ENCODE data around the gene LMBR1. TPM values are rescaled to one million over a fixed set of nuclear protein-coding genes. Genes with fewer than 3 reads are reported as not detected.
"Not testable (repeated sequence)": the region's sequence is repeated elsewhere in the genome, so short reads cannot be mapped to it uniquely, and the experiment has no call there.

LMBR1 gene, protein sequence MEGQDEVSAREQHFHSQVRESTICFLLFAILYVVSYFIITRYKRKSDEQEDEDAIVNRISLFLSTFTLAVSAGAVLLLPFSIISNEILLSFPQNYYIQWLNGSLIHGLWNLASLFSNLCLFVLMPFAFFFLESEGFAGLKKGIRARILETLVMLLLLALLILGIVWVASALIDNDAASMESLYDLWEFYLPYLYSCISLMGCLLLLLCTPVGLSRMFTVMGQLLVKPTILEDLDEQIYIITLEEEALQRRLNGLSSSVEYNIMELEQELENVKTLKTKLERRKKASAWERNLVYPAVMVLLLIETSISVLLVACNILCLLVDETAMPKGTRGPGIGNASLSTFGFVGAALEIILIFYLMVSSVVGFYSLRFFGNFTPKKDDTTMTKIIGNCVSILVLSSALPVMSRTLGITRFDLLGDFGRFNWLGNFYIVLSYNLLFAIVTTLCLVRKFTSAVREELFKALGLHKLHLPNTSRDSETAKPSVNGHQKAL
- total RNA-seq: 69.9 and 100 TPM in 2 replicates

DNA sequence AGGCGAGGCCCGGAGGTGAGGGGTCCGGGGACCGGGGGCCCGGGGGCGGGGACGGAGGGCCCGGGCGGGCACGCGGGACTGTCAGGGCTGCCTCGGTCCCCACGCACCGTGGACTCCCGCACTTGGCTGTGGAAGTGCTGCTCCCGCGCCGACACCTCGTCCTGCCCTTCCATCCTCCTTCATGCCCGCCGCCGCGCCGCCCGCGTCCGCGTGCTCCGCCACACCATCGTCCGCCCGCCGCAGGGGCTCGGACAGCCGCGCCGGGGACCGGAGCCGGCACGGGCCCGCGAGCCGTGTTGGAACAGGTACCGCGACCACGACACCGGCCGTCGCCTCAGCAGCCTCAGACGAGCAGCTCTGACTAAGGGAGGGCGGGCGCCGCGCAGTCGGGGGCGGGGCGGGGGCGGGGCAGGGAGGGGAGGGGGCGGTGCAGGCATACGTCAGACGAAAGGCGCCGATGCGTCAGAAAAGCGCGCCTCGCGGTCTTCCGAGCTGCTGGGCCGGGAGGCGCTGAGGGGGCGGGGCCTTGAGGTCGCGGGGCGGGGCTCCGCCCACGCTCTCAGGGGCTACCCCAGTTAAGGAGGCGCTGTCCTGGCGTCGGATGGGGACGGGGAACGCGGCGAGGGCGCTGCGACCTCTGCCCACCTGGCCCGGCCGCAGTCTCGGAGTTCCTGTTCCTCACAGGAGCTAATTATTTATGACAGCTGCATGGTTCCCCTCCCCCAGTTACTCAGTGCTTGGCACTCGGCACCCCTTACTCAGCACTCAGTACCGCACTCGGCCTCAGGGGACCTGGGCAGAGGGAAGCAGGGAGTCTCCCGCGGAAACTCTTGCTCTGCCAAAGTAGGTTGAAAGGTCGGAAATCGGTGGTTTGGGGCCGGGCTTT lies at the start of gene LMBR1:
TSS of gene LMBR1 (minus strand) at position 363 of the 886 bp plus-strand sequence. CDS start at position 173, 190 bp downstream.
- peak; percentile 83 for DNase-seq (ENCODE audit: low read depth, low spot score)

DNA sequence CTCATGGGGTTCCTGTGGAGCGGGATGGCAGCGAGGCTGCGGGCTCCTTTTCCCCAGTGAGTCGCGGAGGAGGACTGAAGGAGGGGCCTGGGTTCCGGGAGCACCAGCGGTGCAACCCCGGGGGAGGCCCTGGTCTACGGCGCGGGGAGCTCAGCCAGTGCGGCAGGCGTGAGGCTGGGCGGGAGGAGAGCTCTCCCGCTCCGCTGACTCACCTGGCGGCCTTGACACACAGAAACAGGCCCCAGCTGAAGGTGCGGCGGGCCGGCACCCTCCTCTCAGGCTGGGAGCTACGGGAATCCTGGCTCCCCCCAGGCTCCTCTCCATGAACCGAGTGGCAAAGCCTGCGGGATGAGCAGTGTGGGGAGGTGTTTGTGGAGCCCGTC lies 49.7 kb upstream of the LMBR1 start:
- no peak for DNase-seq (ENCODE audit: low read depth, low spot score)

DNA sequence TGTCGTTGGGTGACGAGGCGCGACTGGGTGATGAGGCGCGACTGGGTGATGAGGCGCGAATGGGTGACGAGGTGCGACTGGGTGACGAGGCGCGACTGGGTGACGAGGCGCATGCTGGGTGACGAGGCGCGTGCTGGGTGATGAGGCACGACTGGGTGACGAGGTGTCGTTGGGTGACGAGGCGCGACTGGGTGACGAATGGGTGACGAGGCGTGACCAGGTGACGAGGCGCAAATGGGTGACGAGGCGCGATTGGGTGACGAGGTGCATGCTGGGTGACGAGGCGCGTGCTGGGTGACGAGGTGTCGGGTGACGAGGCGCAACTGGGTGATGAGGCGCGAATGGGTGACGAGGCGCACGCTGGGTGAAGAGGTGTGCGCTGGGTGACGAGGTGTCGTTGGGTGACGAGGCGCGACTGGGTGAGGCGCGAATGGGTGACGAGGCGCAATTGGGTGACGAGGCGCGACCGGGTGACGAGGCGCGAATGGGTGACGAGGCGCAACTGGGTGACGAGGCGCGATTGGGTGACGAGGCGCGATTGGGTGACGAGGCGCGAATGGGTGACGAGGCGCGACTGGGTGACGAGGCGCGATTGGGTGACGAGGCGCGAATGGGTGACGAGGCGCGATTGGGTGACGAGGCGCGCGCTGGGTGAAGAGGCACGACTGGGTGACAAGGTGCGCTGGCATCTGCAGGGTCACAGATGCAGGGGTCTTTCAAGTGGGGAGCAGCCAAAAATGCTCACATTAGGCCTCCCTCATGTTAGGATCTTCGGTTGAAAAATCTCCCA lies 48.6 kb upstream of the LMBR1 start:
- DNase-seq (ENCODE audit: low read depth, low spot score): no peak

DNA sequence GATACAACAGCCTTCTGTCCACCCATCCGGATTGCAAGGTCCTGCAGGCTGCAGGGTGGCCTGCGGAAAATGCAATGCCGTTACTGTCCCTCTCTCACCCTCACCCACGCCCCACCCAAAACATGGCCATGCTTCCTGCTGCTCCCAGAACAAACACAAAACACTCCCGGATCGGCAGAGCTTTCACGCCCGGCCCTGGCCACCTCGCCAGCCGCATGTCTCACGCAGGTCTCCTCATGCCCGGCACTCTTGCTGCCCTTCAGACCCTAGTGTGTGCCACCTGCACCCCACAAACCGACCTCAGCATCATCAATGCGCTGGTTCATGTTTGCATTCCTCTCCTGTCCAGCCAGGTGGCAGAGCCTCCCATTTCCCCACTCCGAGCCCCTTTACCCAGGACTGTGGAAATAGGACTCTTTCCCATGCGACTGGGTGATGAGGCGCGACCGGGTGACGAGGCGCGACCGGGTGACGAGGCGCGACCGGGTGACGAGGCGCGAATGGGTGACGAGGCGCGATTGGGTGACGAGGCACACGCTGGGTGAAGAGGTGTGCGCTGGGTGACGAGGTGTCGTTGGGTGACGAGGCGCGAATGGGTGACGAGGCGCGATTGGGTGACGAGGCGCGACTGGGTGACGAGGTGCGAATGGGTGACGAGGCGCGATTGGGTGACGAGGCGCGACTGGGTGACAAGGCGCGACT lies 47.6 kb upstream of the LMBR1 start:
- no peak for DNase-seq (ENCODE audit: low read depth, low spot score)

DNA sequence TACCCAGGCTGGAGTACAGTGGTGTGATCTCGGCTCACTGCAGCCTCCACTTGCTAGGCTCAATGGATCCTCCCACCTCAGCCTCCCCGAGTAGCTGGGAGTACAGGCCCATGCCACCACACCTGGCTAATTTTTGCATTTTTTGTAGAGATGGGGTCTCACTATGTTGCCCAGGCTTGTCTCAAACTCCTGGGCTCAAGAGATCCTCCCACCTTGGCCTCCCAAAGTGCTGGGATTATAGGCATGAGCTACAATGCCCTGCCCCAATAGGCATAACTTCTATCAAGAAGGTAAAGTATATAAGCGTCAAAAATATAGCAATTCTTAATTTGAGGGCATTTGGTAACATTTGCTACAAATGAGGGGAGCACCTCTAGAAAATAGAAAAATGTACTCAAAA lies 43.8 kb upstream of the LMBR1 start:
- DNase-seq (ENCODE audit: low read depth, low spot score): not testable (repeated sequence)

DNA sequence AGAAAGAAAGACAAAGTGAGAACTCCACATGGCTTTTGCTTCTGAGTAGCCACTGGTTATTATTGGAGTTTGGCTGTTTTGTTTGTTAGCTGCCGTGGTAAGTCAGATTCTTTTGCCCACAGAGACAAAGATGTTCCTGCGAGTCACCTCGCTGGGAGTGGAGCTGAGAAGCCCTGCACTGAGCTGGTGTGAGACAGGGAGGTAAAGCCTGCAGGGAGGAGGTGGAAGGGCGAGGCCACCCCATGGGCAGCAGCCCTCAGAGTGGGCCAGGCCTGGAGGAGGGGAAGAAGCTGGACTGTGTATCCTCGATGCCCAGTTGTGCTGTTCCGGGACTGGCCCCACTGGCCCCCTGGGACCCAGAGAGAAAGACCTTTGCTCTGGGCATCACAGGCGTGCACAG lies 42.3 kb upstream of the LMBR1 start:
- no peak for DNase-seq (ENCODE audit: low read depth, low spot score)

DNA sequence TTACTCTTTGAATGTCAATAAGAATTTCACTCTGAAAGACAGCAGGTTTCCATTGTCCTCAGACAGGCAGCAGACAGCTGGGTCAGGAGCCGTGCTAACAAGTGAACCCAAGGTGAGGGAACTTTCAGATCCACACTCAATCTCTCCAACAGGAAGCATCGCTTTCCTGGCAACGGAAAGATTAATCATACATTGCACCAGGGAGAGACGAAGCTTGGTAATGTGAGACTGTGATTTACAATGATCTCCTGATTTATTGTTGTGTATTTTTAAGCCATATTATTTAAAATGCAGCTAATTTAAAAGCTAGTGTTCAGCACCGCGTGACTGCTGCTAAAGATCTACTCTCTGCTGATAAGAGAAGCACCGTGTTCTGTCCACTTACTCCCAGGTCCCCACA lies 39.0 kb upstream of the LMBR1 start:
- peak; percentile 84 for DNase-seq (ENCODE audit: low read depth, low spot score)

DNA sequence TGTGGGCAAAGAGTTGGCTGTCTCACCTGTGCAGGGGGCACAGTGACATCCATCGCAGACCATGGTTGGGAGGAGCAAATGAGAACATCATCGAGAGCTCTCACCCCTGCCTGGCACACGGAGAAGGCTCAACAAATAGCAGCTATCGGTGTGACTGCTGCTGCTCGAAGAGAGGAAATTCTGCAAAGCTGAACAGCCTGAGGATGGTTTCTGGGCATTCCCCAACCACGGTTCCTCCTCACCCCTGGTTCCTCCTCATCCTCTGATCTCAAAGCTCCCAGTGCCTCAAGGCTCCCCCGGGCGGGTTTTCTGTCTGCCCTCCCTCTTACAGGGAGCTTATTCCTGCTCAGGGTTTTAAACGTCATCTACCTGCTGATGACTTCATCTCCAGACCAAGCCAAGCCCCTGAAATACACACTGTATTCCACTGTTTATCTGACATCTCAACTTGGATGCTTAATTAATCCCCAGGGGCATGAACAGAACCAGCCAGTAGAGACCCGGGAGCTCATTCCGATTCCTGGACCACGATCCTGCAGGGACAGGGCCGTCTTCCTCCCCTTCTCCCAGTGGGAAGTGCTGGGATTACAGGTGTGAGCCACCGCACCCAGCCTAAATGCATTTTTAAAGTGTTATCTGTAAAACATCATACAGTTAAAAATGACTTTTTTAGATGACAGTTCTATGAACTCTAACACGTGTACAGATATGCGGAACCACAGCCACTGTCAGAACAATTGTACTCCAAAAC lies 37.0 kb upstream of the LMBR1 start:
- DNase-seq (ENCODE audit: low read depth, low spot score): no peak

DNA sequence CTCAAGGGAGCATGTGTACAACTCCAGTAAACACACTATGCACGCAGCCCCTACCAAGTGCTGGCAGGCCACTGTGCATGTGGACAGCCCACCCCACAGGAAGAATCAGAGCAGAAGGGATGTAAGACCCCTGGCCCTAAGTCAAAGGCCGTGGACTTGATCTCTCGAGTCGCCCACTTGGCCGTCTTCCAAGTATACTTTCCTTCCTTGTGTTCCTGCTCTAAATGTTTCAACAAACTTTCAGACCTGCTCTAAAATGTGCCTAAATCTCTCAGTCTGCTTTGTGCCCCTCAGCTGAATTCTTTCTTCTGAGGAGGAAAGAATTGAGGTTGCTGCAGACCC lies 35.4 kb upstream of the LMBR1 start:
- DNase-seq (ENCODE audit: low read depth, low spot score): no peak

DNA sequence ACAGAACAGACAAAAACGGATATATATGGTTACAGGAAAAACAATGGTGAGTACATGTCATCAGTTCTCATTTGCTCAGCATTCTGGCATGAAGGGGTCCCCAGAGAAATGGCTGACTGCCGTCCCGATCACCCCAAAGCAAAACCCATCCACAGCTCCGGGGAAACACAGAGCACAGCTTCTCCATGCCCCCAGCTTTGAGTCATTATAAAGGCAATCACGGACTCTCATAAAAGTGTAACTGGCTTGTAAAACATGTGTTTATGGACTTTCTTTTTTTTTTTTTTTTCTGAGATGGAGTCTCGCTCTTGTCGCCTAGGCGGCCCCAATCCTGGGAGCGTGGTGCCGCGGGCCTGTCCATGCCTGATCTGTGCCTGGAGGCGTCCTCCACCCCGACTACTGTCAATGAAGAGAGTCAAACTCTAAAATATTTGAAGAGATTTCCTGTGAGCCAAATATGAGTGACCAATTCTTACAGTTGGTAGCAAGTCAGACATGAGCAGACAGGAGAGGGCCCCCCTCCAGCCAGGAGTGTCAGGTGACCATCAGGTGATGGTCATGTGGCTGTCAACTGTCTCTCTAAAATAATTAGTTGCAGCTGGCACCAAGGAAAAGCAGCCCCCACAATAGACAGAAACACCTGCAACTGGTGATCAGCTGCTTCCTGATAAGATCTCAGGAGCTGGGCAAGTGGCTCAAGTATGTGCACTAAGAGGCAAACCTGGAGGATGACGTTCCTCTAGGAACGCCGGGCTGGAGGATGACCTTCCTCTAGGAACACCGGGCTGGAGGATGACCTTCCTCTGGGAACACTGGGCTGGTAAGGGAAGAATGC lies 34.8 kb upstream of the LMBR1 start:
- DNase-seq (ENCODE audit: low read depth, low spot score): peak; percentile 88

DNA sequence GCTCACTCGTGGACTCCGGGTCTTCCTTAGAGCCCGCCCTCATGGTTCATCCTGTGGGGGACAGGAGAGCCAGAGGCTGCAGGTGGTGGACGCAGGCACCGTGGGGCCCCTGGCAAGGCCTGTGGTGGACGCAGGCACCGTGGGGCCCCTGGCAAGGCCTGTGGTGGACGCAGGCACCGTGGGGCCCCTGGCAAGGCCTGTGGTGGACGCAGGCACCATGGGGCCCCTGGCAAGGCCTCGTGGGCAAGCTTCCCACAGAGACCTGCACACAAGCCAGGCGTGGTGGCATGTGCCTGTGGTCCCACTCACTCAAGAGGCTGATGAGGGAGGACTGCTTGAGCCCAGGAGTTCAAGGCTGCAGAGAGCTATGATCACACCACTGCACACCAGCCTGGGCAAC lies 32.8 kb upstream of the LMBR1 start:
- DNase-seq (ENCODE audit: low read depth, low spot score): not testable (repeated sequence)

DNA sequence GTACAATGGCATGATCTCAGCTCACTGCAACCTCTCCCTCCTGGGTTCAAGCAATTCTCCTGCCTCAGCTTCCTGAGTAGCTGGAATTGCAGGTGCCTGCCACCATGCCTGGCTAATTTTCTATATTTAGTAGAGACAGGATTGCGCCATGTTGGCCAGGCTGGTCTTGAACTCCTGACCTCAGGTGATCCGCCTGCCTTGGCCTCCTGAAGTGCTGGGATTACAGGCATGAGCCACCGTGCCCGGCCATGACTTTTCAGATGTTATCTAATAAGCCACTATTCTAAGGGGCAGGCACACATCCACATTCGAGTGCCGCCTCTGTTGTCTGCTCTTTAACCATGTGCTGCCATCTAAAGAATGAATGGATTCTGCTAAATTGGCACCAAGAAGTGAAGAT lies 29.3 kb upstream of the LMBR1 start:
- not testable (repeated sequence) for DNase-seq (ENCODE audit: low read depth, low spot score)

DNA sequence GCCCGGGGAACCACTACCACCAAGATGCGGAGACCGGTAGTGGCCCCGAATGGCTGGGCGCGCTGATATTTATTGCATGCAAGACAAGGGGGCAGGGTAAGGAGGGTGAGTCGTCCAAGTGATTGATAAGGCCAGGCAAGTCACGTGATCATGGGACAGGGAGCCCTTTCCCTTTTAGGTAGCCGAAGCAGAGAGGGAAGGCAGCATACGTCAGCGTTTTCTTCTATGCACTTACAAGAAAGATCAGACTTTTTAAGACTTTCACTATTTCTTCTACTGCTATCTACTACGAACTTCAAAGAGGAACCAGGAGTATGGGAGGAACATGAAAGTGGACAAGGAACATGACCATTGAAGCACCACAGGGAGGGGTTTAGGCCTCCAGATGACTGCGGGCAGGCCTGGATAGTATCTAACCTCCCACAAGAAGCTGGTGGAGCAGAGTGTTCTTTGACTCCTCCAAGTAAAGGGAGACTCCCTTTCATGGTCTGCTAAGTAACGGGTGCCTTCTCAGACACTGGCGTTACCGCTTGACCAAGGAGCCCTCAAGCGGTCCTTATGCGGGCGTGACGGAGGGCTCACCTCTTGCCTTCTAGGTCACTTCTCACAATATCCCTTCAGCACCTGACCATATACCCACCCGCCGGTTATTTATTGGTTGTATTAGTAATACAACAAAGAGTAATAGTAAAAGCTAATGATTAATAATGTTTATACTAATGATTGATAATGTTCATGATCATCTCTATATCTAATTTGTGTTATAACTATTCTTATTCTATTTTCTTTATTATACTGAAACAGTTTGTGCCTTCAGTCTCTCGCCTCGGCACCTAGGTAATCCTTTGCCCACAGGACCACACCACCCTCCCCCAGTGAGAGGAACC lies 27.7 kb upstream of the LMBR1 start:
- not testable (repeated sequence) for DNase-seq (ENCODE audit: low read depth, low spot score)

DNA sequence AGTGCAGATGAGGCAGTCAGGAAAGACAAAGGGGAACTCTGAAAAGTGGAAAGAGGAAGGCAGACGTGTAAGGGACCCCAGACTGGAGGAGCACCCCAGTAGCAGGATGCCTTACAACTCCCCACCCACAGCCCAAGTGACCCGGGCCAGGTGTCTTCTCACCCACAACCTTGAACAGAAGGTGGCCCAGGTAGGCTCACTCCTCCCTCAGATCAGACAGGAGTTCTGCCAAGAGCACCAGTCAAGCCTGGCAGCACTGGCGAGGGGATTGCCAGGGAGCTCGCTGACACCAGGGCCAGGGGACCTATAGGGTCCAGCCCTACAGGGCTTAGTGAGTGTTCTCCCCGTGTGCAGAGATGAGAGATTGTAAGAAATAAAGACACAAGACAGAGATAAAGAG lies 27.1 kb upstream of the LMBR1 start:
- DNase-seq (ENCODE audit: low read depth, low spot score): no peak

DNA sequence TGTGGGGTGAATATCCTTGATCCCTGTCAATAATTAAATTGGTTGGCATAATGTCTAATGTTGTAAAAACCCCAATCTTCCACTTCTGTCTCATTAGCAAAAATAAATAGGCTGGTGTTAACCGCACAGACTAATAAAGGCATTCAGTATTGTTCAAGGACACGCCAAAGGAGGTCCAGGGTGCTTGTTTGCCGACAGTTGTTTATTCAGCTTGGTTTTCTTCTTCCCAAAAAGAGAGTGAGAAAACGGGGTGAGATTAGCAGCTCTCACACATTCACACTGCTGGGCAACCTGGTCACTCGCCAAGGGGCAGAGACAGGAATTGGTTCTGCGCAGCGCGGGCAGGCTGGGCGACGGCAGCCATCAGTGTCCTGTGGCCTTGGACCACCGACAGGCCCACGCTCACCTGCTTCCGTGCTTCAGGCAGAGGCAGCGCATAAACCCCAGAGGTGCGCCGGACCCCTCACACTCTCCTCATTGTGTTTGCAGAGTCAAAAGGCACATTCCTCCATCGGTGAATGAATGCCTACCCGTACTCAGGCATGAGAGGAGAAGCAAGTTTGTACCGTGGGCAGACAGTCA lies 26.2 kb upstream of the LMBR1 start:
- no peak for DNase-seq (ENCODE audit: low read depth, low spot score)

DNA sequence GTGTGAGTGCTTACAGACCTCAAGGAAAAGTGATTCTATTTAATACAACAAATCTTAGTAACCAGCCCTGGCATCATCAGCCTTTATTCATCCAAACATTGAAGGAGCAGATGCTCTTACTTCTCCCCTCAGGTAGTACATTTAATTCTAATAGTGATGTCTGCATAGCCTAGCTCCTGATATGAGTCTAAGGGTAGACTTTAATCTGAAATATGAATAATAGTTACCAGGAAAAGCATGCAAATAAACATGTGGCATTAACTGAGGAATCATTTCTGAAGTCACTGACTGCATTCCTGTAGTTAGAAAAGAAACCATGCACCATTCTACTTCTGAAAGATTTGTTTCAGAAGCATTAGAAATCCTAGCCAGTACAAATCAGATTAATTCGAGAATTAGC lies 25.7 kb upstream of the LMBR1 start:
- DNase-seq (ENCODE audit: low read depth, low spot score): no peak

DNA sequence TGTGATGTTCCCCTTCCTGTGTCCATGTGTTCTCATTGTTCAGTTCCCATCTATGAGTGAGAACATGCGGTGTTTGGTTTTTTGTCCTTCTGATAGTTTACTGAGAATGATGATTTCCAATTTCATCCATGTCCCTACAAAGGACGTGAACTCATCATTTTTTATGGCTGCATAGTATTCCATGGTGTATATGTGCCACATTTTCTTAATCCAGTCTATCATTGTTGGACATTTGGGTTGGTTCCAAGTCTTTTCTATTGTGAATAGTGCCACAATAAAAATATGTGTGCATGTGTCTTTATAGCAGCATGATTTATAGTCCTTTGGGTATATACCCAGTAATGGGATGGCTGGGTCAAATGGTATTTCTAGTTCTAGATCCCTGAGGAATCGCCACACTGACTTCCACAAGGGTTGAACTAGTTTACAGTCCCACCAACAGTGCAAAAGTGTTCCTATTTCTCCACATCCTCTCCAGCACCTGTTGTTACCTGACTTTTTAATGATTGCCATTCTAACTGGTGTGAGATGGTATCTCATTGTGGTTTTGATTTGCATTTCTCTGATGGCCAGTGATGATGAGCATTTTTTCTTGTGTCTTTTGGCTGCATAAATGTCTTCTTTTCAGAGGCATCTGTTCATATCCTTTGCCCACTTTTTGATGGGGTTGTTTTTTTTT lies 16.7 kb upstream of the LMBR1 start:
- not testable (repeated sequence) for DNase-seq (ENCODE audit: low read depth, low spot score)
